Measurements from ENCODE around the gene SNAPC2. TPM values are rescaled to one million over a fixed set of nuclear protein-coding genes. Genes with fewer than 3 reads are reported as not detected.

SNAPC2 gene
- total RNA-seq, 1 experiment from 2014 or later, result 63.0 TPM

DNA sequence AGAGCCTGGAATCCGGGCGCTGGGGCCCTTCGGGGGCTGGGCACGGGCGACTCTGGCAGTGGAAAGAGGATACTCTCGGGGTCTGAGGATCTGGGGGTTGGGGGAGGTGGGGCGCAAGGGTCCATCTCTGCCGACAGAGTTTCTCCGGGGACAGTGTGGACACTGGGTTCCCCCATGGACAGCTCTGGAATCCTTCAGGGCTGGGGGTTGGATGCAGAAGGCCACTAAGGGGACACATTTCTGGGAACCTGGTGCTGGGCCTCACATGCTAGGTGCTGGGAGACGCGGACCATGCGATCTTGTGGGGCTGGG is 3.2 kb upstream of the SNAPC2 start:
- peaks cover 13% of the 10 kb centered on the region for H3K4me1 ChIP-seq (ENCODE audit: control insufficient read depth, insufficient read depth, low read length)
- ChIA-PET POLR2A (interaction anchor here (1.3 kb wide), 1 partner anchor 27 kb away, joined by 4 read pairs; the partner anchor contains the start of gene TIMM44), CTCF (no interaction called here)
- TF ChIP-seq, protein P1, sequence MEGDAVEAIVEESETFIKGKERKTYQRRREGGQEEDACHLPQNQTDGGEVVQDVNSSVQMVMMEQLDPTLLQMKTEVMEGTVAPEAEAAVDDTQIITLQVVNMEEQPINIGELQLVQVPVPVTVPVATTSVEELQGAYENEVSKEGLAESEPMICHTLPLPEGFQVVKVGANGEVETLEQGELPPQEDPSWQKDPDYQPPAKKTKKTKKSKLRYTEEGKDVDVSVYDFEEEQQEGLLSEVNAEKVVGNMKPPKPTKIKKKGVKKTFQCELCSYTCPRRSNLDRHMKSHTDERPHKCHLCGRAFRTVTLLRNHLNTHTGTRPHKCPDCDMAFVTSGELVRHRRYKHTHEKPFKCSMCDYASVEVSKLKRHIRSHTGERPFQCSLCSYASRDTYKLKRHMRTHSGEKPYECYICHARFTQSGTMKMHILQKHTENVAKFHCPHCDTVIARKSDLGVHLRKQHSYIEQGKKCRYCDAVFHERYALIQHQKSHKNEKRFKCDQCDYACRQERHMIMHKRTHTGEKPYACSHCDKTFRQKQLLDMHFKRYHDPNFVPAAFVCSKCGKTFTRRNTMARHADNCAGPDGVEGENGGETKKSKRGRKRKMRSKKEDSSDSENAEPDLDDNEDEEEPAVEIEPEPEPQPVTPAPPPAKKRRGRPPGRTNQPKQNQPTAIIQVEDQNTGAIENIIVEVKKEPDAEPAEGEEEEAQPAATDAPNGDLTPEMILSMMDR (IDR thresholded peaks at IDR 0.05), result no peak
- no peak for TF ChIP-seq SIN3A (IDR thresholded peaks at IDR 0.05; ENCODE audit: borderline replicate concordance, insufficient read depth, low read depth, low read length)
- no peak for TF ChIP-seq TCF7L2 (IDR thresholded peaks at IDR 0.05; ENCODE audit: low read depth, low read length)
- TF ChIP-seq REST (IDR thresholded peaks at IDR 0.05; ENCODE audit: insufficient read depth in 1 of 2, low read depth in 2 of 2, low read length in 1 of 2), result no peak
- no peak for TF ChIP-seq POLR2AphosphoS5 (IDR thresholded peaks at IDR 0.05; ENCODE audit: low read depth, low read length)
- H3K4me3 ChIP-seq (ENCODE audit: low read depth in 2 of 2, low read length in 2 of 2), result peak overlapping the region; percentile 61 to 62
- no peak for DNase-seq (ENCODE audit: low read depth, low spot score)
- peak overlapping the region; percentile 66 for H3K27ac ChIP-seq (ENCODE audit: low read length)
- H3K9me3 ChIP-seq (ENCODE audit: control insufficient read depth, insufficient read depth, low read depth, low read length), result no peaks in the 10 kb centered on the region
- no peaks in the 10 kb centered on the region; the same call in 1 of the 2 replicates for H3K36me3 ChIP-seq (ENCODE audit: control insufficient read depth, insufficient read depth, low read length)
- no peaks in the 10 kb centered on the region for H3K27me3 ChIP-seq (ENCODE audit: control insufficient read depth, insufficient read depth, low read length)
- intact Hi-C loops (cut with micrococcal nuclease; ENCODE audit: unreplicated experiment) (no loop called here), in situ Hi-C loops (cut with HindIII; ENCODE audit: low pct_unique_long_range_greater_than_20kb, low sequenced_read_pairs) (no loop called here)
- BruUV-seq (replicated peaks), result no TSS peak
- no peak for ATAC-seq

DNA sequence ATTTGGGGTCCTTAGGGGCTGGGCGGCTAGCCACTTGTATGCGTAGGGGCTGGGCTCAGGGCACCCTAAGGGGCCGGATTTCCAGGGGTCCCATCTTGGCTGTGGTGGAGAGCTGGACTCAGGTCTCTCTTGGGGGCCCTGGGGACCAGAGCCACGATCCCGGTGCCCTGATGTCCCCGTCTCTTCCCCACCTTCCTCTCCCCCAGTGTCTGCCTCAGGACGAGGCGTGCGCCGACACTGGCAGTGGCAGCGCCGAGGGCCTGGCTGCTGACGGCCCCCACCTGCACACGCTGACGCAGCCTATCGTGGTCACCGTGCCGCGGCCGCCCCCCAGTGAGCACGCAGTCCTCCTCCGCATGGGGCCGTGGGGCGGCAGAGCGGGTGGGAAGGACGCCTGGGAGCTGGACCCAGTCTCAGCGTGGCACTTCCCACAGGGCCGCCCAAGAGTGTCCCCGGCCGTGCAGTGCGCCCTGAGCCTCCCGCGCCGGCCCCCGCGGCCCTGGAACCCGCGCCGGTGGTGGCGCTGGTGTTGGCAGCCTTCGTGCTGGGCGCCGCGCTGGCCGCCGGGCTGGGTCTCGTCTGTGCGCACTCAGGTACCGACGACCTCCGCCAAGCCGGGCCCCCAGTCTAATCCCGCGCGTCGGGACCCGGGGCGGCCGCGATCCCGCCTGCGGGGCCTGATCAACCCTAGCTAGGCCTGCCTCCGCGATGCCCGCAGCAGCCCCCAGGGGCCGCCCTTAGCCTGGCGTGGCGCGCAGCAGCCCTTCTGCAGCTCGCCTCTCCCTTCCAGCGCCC is 2.7 kb upstream of the SNAPC2 start:
- DNase-seq (ENCODE audit: low read depth, low spot score) (no peak), ATAC-seq (peak; percentile 63)
- H3K36me3 ChIP-seq (ENCODE audit: control insufficient read depth, insufficient read depth, low read length), result no peaks in the 10 kb centered on the region; the same call in 1 of the 2 replicates
- no peaks in the 10 kb centered on the region for H3K9me3 ChIP-seq (ENCODE audit: control insufficient read depth, insufficient read depth, low read depth, low read length)
- ChIA-PET CTCF (no interaction called here), POLR2A (interaction anchor here (1.3 kb wide), 1 partner anchor 26 kb away, joined by 4 read pairs; the partner anchor contains the start of gene TIMM44)
- no TSS peak for BruUV-seq (replicated peaks)
- TF ChIP-seq TCF7L2 (IDR thresholded peaks at IDR 0.05; ENCODE audit: low read depth, low read length) (0 out of 2 replicates have a peak, but pooled peaks have one; percentile 16), SIN3A (IDR thresholded peaks at IDR 0.05; ENCODE audit: borderline replicate concordance, insufficient read depth, low read depth, low read length) (no peak; the same call in 1 of the 2 replicates)
- TF ChIP-seq, protein P1 (IDR thresholded peaks at IDR 0.05), result peak; percentile 88
- peaks cover 16% of the 10 kb centered on the region for H3K4me1 ChIP-seq (ENCODE audit: control insufficient read depth, insufficient read depth, low read length)
- H3K27ac ChIP-seq (ENCODE audit: low read length), result peak overlapping the region; percentile 66
- peak overlapping the region; percentile 61 to 62 for H3K4me3 ChIP-seq (ENCODE audit: low read depth in 2 of 2, low read length in 2 of 2)
- in situ Hi-C loops (cut with HindIII; ENCODE audit: low pct_unique_long_range_greater_than_20kb, low sequenced_read_pairs) (no loop called here), intact Hi-C loops (cut with micrococcal nuclease; ENCODE audit: unreplicated experiment) (no loop called here)
- no peaks in the 10 kb centered on the region for H3K27me3 ChIP-seq (ENCODE audit: control insufficient read depth, insufficient read depth, low read length)

All from Panc1 (cell line).